Breast epithelium (tissue), 4 donors: Measurements from ENCODE around the gene DTYMK. TPM values are rescaled to one million over a fixed set of nuclear protein-coding genes. Genes with fewer than 3 reads are reported as not detected.

Source experiments
- DNase-seq, 2 donors: peaks; one replicate each; pipeline ENCODE4 v3.0.0-alpha.2; 2019; ENCODE audit warnings: low spot score in 2 of 2
- H3K27ac ChIP-seq, 2 donors: fragments of 200-600 bp; sonication (generic) in 1 of 2; one replicate each; pipeline ENCODE4 v1.5.1; 2016 to 2019; ENCODE audit warnings: mild to moderate bottlenecking in 1 of 2
- H3K27me3 ChIP-seq, 2 donors: fragments of 200-600 bp; sonication (generic) in 1 of 2; one replicate each; pipeline versions ENCODE4 v1.5.1 to v1.6.0; 2017 to 2019; ENCODE audit warnings: control low read depth in 1 of 2, mild to moderate bottlenecking in 1 of 2
- H3K36me3 ChIP-seq: fragments of 200-600 bp; one replicate; pipeline ENCODE4 v1.5.1; 2019
- H3K4me1 ChIP-seq, 2 donors: fragments of 200-600 bp; sonication (generic); one replicate each; pipeline ENCODE4 v1.5.1; 2016 to 2019; ENCODE audit warnings: control low read depth in 1 of 2
- H3K4me3 ChIP-seq, 3 donors: fragments of 200-600 bp; sonication (generic); 1 replicate in 2 of 3; 2 replicates in 1 of 3; pipeline ENCODE4 v1.5.1; 2016 to 2019; ENCODE audit warnings: mild to moderate bottlenecking in 3 of 3, moderate library complexity in 2 of 3
- H3K9me3 ChIP-seq, 2 donors: fragments of 200-600 bp; sonication (generic) in 1 of 2; one replicate each; pipeline ENCODE4 v1.5.1; 2016 to 2019; ENCODE audit warnings: control low read depth in 1 of 2
- POLR2A ChIP-seq: fragments of 450-650 bp; IDR thresholded peaks from one replicate; pipeline ENCODE4 v1.6.1; 2016; ENCODE audit warnings: antibody characterized with exemption, mild to moderate bottlenecking, moderate library complexity
- POLR2AphosphoS5 ChIP-seq, 3 donors: sonication (generic); formaldehyde crosslinking; IDR thresholded peaks; one replicate each; pipeline ENCODE4 v1.6.1; 2017; ENCODE audit warnings: antibody characterized with exemption in 3 of 3
- intact Hi-C: fragments of 100-400 bp; cut with DNase I; formaldehyde crosslinking; loops from one replicate; pipeline ENCODE4 v1.15.1; 2023; ENCODE audit warnings: low total_unique reads
- total RNA-seq, 3 donors: library from RNA; depleted of rRNA; stranded (reverse); fragments of >200 nt; gene quantifications; one replicate each; pipeline ENCODE4 v1.1.0, GENCODE V29; 2016
- TF ChIP-seq, protein P1 (sequence below), 3 donors: fragments of 450-650 bp; IDR thresholded peaks; one replicate each; pipeline ENCODE4 v1.5.1; 2016 to 2017; ENCODE audit warnings: antibody characterized with exemption in 3 of 3, mild to moderate bottlenecking in 3 of 3, moderate library complexity in 3 of 3

Gene DTYMK
- total RNA-seq, 3 donors from 2014 or later, result 16.8 to 23.2 (median 19.7) TPM

DNA sequence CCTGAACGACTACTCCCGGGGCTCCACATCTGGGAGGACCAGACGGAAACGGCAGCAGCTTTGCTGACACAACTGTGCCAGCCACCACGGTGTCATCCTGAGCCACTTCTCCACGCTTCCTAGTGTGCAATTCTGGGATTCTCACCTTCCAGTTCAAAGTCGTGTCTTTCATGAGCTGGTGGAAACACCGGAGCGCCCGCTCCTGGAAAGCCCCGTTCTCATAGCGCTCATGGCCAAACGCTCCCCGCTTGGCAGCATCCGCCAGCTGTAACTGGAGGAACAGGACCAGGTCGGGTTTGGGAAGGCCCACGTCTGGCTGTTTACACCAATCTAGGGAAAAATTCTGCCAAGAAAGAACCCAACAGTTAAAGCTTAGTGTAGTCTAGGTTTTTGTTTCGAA is 8.3 kb downstream of the DTYMK start:
- DNase-seq, result peak in 1 of 2 donors; percentile 50
- TF ChIP-seq POLR2A, result no peak
- no peak for TF ChIP-seq POLR2AphosphoS5 (IDR thresholded peaks at IDR 0.05)
- TF ChIP-seq, protein P1, sequence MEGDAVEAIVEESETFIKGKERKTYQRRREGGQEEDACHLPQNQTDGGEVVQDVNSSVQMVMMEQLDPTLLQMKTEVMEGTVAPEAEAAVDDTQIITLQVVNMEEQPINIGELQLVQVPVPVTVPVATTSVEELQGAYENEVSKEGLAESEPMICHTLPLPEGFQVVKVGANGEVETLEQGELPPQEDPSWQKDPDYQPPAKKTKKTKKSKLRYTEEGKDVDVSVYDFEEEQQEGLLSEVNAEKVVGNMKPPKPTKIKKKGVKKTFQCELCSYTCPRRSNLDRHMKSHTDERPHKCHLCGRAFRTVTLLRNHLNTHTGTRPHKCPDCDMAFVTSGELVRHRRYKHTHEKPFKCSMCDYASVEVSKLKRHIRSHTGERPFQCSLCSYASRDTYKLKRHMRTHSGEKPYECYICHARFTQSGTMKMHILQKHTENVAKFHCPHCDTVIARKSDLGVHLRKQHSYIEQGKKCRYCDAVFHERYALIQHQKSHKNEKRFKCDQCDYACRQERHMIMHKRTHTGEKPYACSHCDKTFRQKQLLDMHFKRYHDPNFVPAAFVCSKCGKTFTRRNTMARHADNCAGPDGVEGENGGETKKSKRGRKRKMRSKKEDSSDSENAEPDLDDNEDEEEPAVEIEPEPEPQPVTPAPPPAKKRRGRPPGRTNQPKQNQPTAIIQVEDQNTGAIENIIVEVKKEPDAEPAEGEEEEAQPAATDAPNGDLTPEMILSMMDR (IDR thresholded peaks at IDR 0.05), result no peak
- intact Hi-C loops, result no loop called here
- no peak overlapping the region for H3K4me3 ChIP-seq
- no peaks in the 10 kb centered on the region for H3K9me3 ChIP-seq
- H3K27me3 ChIP-seq, result no peaks in the 10 kb centered on the region
- H3K27ac ChIP-seq, result peak overlapping the region; percentile 61 to 68
- H3K4me1 ChIP-seq, result no peaks in the 10 kb centered on the region
- no peaks in the 10 kb centered on the region for H3K36me3 ChIP-seq

DNA sequence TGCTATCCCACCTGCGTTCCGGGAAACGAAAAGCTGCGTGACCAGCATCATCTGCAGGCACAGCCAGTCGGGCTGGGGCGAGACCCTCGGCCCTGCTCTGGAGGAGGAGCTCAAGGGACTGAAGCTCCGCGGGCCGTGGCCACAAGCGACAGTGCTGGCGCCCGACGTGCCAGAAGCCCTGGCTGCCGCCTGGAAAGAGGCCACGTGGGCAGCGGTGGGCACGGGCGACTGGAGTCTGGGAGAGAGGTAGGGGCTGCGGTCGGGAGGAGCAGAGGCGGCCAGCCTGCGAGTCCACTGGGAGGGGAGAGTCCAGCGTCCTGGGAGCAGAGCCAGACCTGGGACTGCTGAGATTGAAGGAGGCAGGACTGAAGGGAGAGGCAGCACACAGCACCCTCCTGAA is 9.2 kb downstream of the DTYMK start:
- no peak for DNase-seq
- intact Hi-C loops, result no loop called here
- H3K9me3 ChIP-seq, result no peaks in the 10 kb centered on the region
- no peaks in the 10 kb centered on the region for H3K27me3 ChIP-seq
- TF ChIP-seq POLR2AphosphoS5 (IDR thresholded peaks at IDR 0.05) (no peak), POLR2A (no peak)
- TF ChIP-seq, protein P1 (IDR thresholded peaks at IDR 0.05), result no peak
- no peak overlapping the region for H3K4me3 ChIP-seq
- peak overlapping the region in 1 of 2 donors; percentile 13 for H3K27ac ChIP-seq
- no peaks in the 10 kb centered on the region for H3K36me3 ChIP-seq
- H3K4me1 ChIP-seq, result no peaks in the 10 kb centered on the region

DNA sequence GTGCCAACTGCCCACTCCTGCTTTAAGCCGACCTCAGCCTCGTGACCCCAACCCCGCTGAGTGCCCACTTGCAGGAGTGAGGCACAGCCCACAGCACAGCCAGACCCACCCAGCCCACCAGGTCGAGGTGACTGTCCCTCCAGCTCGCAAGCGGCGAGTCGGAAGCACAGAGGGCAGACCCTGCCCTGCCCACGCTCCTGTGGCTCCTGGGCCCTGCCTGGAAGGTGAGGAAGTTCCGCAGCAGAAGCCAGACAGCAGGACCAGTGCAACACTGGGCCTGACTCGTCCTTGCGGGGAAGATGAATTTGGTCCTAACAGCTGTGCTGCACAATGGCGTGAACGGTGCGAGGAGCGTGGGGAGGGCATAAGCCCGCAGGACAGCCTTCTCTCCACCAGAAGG is 9.9 kb downstream of the DTYMK start:
- intact Hi-C loops, result no loop called here

DNA sequence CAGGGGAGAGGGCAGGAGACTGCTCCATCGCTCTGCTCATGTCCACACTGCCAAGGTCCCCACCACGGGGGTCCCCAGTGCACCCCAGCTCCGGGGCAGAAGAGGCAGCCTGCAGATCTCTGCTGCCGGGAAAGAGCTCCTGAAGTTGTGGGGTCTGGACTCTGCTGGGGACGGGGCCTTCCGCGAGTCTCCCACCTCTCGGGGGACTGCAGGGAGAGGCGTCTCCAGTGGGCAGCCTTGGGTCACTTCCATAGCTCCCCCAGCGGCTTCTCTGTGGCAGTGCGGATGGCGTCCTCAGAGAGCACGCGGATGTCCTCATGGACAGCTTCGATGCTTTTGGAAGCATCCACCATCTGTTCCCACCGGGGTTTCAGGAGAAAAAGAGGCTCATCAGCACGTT is 10.7 kb downstream of the DTYMK start:
- H3K4me3 ChIP-seq, result no peak overlapping the region
- no peaks in the 10 kb centered on the region for H3K36me3 ChIP-seq

More for the DNA sequence above, 9.9 kb downstream of the DTYMK start:
- Histone ChIP-seq H3K9me3 (no peaks in the 10 kb centered on the region), H3K36me3 (no peaks in the 10 kb centered on the region), H3K4me1 (no peaks in the 10 kb centered on the region), H3K4me3 (no peak overlapping the region), H3K27me3 (no peaks in the 10 kb centered on the region), H3K27ac (no peak overlapping the region)
- DNase-seq, result no peak
- TF ChIP-seq POLR2A (no peak), POLR2AphosphoS5 (IDR thresholded peaks at IDR 0.05) (no peak)
- TF ChIP-seq, protein P1 (IDR thresholded peaks at IDR 0.05), result no peak

More for the DNA sequence above, 10.7 kb downstream of the DTYMK start:
- no peaks in the 10 kb centered on the region for H3K27me3 ChIP-seq
- TF ChIP-seq POLR2A, result no peak
- no peak for TF ChIP-seq POLR2AphosphoS5 (IDR thresholded peaks at IDR 0.05)
- TF ChIP-seq, protein P1 (IDR thresholded peaks at IDR 0.05), result no peak
- H3K9me3 ChIP-seq, result no peaks in the 10 kb centered on the region
- H3K27ac ChIP-seq, result no peak overlapping the region
- intact Hi-C loops, result no loop called here
- H3K4me1 ChIP-seq, result no peaks in the 10 kb centered on the region
- DNase-seq, result no peak
